ENCODE results near the gene CAMSAP2. TPM values are rescaled to one million over a fixed set of nuclear protein-coding genes. Genes with fewer than 3 reads are reported as not detected.

Gene CAMSAP2
- polyA plus RNA-seq, 1 of the 3 experiments (the other 2 are of a cell fraction) = 5.5 TPM

- no peak overlapping the region for H3K9ac ChIP-seq
- no peaks in the 10 kb centered on the region for H3K9me2 ChIP-seq
- H3K27me3 ChIP-seq (ENCODE audit: insufficient read depth) = no peaks in the 10 kb centered on the region
- no peak overlapping the region for H3K4me3 ChIP-seq (ENCODE audit: low read depth in 2 of 2, low read length in 1 of 2)
- no peak overlapping the region for H3K4me2 ChIP-seq
- TF ChIP-seq USF1 (IDR thresholded peaks at IDR 0.05; ENCODE audit: borderline replicate concordance, low read depth) (no peak), PBX3 (IDR thresholded peaks at IDR 0.05) (no peak), CHD2 (IDR thresholded peaks at IDR 0.05; ENCODE audit: low read length, partially characterized antibody) (no peak), POLR2AphosphoS5 (IDR thresholded peaks at IDR 0.05; ENCODE audit: low read depth, low read length) (no peak), JUND (IDR thresholded peaks at IDR 0.05) (no peak), TCF12 (IDR thresholded peaks at IDR 0.05) (no peak), RCOR1 (IDR thresholded peaks at IDR 0.05; ENCODE audit: low read length) (no peak), EP300 (IDR thresholded peaks at IDR 0.05; ENCODE audit: borderline replicate concordance in 1 of 2, low read depth in 1 of 2, low read length in 1 of 2) (no peak), MXI1 (IDR thresholded peaks at IDR 0.05; ENCODE audit: low read depth, low read length) (no peak), GABPA (IDR thresholded peaks at IDR 0.05; ENCODE audit: low read depth) (no peak), ZBTB33 (IDR thresholded peaks at IDR 0.05; ENCODE audit: borderline replicate concordance, low read depth) (no peak), RXRA (IDR thresholded peaks at IDR 0.05; ENCODE audit: borderline replicate concordance, low read depth) (no peak), NFIC (IDR thresholded peaks at IDR 0.05; ENCODE audit: borderline replicate concordance) (no peak), RAD21 (IDR thresholded peaks at IDR 0.05; ENCODE audit: low read length) (no peak), RFX5 (IDR thresholded peaks at IDR 0.05; ENCODE audit: low read length) (no peak), FOXM1 (IDR thresholded peaks at IDR 0.05; ENCODE audit: low read depth) (no peak), YY1 (IDR thresholded peaks at IDR 0.05; ENCODE audit: low read depth) (no peak), IRF3 (IDR thresholded peaks at IDR 0.05; ENCODE audit: low read depth, low read length) (no peak), EZH2phosphoT487 (IDR thresholded peaks at IDR 0.05; ENCODE audit: borderline replicate concordance, low read depth) (no peak), TEAD4 (IDR thresholded peaks at IDR 0.05; ENCODE audit: borderline replicate concordance, insufficient read depth) (no peak)
- POLR2A ChIA-PET = no interaction called here
- no peaks in the 10 kb centered on the region for H3K9me3 ChIP-seq
- CTCF ChIA-PET = interaction anchor here (0.7 to 2.6 kb wide), 4 partner anchors 9 to 218 kb away, joined by 3 to 18 read pairs (median 8); no protein-coding TSS in a partner anchor
- 94% methylated on average over 2 of the region's 2 CpGs for WGBS (ENCODE audit: low lambda C conversion rate)
- H3K4me1 ChIP-seq (ENCODE audit: control insufficient read depth in 1 of 2, insufficient read depth in 2 of 2, low read depth in 1 of 2, low read length in 1 of 2) = peaks cover 8 to 14% of the 10 kb centered on the region in 2 experiments; a peak in 3 of 4 replicates
- no peak overlapping the region for H2AFZ ChIP-seq (ENCODE audit: low read depth)
- H4K20me1 ChIP-seq (ENCODE audit: insufficient read depth) = peaks cover 34% of the 10 kb centered on the region
- peaks cover 19% of the 10 kb centered on the region for H3F3A ChIP-seq (replicated peaks; ENCODE audit: insufficient read depth)
- no peak overlapping the region; a peak in 1 of 4 replicates for H3K27ac ChIP-seq (ENCODE audit: low read depth in 2 of 2, low read length in 1 of 2)
- DNase-seq = no peak
- H3K36me3 ChIP-seq (replicated peaks in 1 of 2; ENCODE audit: control insufficient read depth in 1 of 2, insufficient read depth in 2 of 2, low read length in 1 of 2) = peaks cover 16 to 35% of the 10 kb centered on the region in 2 experiments
- peaks cover 86% of the 10 kb centered on the region for H3K79me2 ChIP-seq (ENCODE audit: insufficient read depth)
Measured at GRCh38 chr1:200793677-200794076, 55.0 kb downstream of the CAMSAP2 start.
